MCF 10A (cell line): ENCODE results near the gene ZNF26. TPM values are rescaled to one million over a fixed set of nuclear protein-coding genes. Genes with fewer than 3 reads are reported as not detected.

ENCODE experiments used
- BruUV-seq: library from RNA; stranded (reverse); fragments of 400-500 nt; replicated peaks from 2 replicates; lab custom pipeline; 2021; lab: Mats Ljungman, UMichigan
- CTCF ChIA-PET: fragments of 300-600 bp; sonication (Branson Sonifier 250); formaldehyde crosslinking; extraction: SDS; loops from one replicate; lab custom pipeline; 2021; ENCODE audit warnings: antibody characterized with exemption, inconsistent platforms; lab: Yijun Ruan, JAX
- POLR2A ChIA-PET: fragments of 300-600, 350-650 bp; sonication (Branson Sonifier 250); formaldehyde crosslinking; extraction: SDS; loops from one replicate; lab custom pipeline; 2020; ENCODE audit warnings: antibody characterized with exemption, inconsistent platforms; lab: Yijun Ruan, JAX
- DNase-seq: peaks from one replicate; pipeline ENCODE4 v3.0.0-alpha.2; 2018; ENCODE audit not compliant: unreplicated experiment
- H3K27ac Mint-ChIP-seq: one replicate; pipeline ENCODE4 v1.8.0; 2022; ENCODE audit warnings: mild to moderate bottlenecking, low read depth, mixed read lengths; ENCODE audit not compliant: unreplicated experiment
- H3K27me3 Mint-ChIP-seq: one replicate; pipeline ENCODE4 v1.8.0; 2022; ENCODE audit warnings: mixed read lengths; ENCODE audit not compliant: insufficient read depth, unreplicated experiment
- H3K36me3 Mint-ChIP-seq: one replicate; pipeline ENCODE4 v1.8.0; 2022; ENCODE audit warnings: mild to moderate bottlenecking, moderate library complexity, mixed read lengths; ENCODE audit not compliant: insufficient read depth, unreplicated experiment
- H3K4me1 Mint-ChIP-seq: one replicate; pipeline ENCODE4 v1.8.0; 2022; ENCODE audit warnings: mixed read lengths; ENCODE audit not compliant: insufficient read depth, unreplicated experiment
- H3K4me3 Mint-ChIP-seq: one replicate; pipeline ENCODE4 v1.8.0; 2022; ENCODE audit warnings: mild to moderate bottlenecking, moderate library complexity, mixed read lengths; ENCODE audit not compliant: unreplicated experiment
- H3K9me3 Mint-ChIP-seq: one replicate; pipeline ENCODE4 v1.8.0; 2022; ENCODE audit warnings: mixed read lengths; ENCODE audit not compliant: unreplicated experiment
- CTCF ChIP-seq: fragments of 200-600 bp; IDR thresholded peaks from one replicate; pipeline ENCODE4 v1.8.0; 2022; ENCODE audit warnings: antibody characterized with exemption, mild to moderate bottlenecking; ENCODE audit not compliant: unreplicated experiment
- intact Hi-C: fragments of 100-400 bp; cut with micrococcal nuclease; formaldehyde crosslinking; loops from 2 replicates; pipeline ENCODE4 v1.14.1; 2022
- total RNA-seq: library from RNA; stranded (reverse); gene quantifications from 2 replicates; pipeline ENCODE4 v1.2.3, GENCODE V29; 2022

Gene ZNF26
- total RNA-seq, 1 experiment from 2014 or later: 18.7 TPM

GRCh38 chr12:132953771-132954170 is 32.4 kb upstream of the ZNF26 start:
- H3K4me1 Mint-ChIP-seq: peaks cover 10% of the 10 kb centered on the region
- peaks cover 9% of the 10 kb centered on the region for H3K9me3 Mint-ChIP-seq
- DNase-seq: no peak
- H3K27ac Mint-ChIP-seq: no peak overlapping the region
- no peak for TF ChIP-seq CTCF
- no peak overlapping the region for H3K4me3 Mint-ChIP-seq
- ChIA-PET CTCF (no interaction called here), POLR2A (no interaction called here)
- no peaks in the 10 kb centered on the region for H3K27me3 Mint-ChIP-seq
- BruUV-seq: no TSS peak
- H3K36me3 Mint-ChIP-seq: peaks cover 13% of the 10 kb centered on the region
- intact Hi-C loops: no loop called here

DNA sequence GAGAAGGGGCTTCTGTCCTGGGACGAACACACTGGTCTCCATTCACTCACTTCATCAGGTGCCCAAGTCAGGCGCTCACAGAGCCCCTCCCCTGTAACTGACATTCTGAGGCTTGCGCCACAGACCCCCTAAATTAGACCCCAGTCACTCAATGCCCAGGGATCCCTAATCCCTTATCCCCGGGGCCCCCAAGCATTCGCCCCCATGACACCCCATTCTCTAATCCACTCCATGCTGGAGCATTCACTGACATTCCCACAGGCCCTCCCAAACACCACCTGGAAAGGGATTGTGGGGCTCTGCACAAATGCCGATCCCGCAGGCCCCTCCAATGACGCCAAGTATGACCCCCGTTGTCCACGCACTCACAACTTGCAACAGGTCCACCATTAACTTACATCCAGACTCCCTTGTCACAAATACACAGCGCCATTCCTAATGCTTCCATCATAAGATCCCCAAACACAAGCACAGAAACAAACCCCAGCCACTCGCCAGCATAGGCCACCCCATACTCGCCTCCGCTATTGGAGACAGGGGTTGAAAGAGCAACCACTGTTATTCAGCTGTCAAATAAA is 31.6 kb upstream of the ZNF26 start:
- H3K4me3 Mint-ChIP-seq: peak overlapping the region; percentile 83
- CTCF ChIA-PET: interaction anchor here (0.7 kb wide), 1 partner anchor 152 kb away, joined by 3 read pairs; no protein-coding TSS in a partner anchor
- no peaks in the 10 kb centered on the region for H3K27me3 Mint-ChIP-seq
- no peak for TF ChIP-seq CTCF
- peaks cover 10% of the 10 kb centered on the region for H3K4me1 Mint-ChIP-seq
- POLR2A ChIA-PET: interaction anchor here (0.7 to 2.3 kb wide), 2 partner anchors 23 to 32 kb away, joined by 3 to 9 read pairs; partner anchors contain the start of gene ZNF26
- peaks cover 16% of the 10 kb centered on the region for H3K36me3 Mint-ChIP-seq
- intact Hi-C loops: no loop called here
- BruUV-seq: no TSS peak
- H3K9me3 Mint-ChIP-seq: peaks cover 9% of the 10 kb centered on the region
- H3K27ac Mint-ChIP-seq: peak overlapping the region; percentile 3
- DNase-seq: no peak

DNA sequence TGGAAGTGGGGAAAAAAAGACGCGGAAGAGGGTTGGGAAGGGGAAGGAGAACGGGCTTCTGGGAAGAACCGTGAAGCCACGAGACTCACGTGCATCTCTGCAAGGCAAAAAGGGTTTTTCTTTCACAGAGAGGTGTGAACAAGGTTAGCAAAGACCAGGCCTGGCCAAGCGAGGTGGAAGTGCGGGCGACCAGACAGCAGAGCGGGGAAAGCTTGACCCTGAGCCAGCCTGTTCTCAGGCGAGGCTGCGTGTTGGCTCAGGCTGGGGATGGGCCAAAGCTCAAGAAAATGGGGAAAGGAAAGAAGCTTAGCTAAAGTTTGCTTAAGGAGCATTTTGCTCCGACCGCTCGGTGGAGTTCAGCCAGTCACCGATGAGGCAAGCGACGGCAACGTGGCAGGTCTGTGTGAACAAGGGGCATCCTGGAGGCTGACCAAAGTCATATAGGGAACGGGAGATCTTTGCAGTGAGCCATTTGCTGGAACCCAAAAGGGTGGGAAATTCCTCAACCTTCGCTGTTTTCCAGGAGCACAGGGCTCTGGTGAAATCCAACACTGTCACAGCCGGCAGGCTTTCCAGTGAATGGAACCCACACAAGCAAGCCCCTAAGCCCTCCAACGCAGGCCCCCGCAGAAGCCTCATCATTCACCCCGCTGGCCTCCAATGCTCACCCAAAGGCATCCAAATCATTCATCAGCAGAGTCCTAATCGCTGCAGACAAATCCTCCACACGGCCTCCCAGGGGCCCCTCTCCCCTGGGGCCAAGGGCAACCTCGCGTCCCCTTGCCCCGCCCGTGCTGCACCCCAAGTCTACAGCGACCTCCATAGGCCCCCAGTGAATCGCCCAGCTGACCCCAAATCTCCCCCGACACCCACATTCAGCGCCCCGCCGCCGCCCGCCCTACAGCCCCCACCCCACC is 30.8 kb upstream of the ZNF26 start:
- Mint-ChIP-seq H3K4me1 (peaks cover 10% of the 10 kb centered on the region), H3K9me3 (peaks cover 9% of the 10 kb centered on the region), H3K27ac (peak overlapping the region; percentile 88), H3K4me3 (peak overlapping the region; percentile 83), H3K27me3 (no peaks in the 10 kb centered on the region), H3K36me3 (peaks cover 14% of the 10 kb centered on the region)
- DNase-seq: peak; percentile 4
- intact Hi-C loops: no loop called here
- BruUV-seq: TSS peak; percentile 43
- ChIA-PET CTCF (interaction anchor here (0.7 kb wide), 1 partner anchor 151 kb away, joined by 3 read pairs; no protein-coding TSS in a partner anchor), POLR2A (interaction anchor here (0.7 to 2.3 kb wide), 2 partner anchors 24 to 31 kb away, joined by 3 to 9 read pairs; partner anchors contain the start of gene ZNF26)
- TF ChIP-seq CTCF: no peak
